Body of pancreas (tissue), 4 donors: Measurements from ENCODE around the gene CORO1C. TPM values are rescaled to one million over a fixed set of nuclear protein-coding genes. Genes with fewer than 3 reads are reported as not detected.
"Not testable (repeated sequence)": the region's sequence is repeated elsewhere in the genome, so short reads cannot be mapped to it uniquely, and the experiment has no call there.

ENCODE experiments used
- ATAC-seq: fragments of 150-250 bp; one replicate; pipeline ENCODE4 v1.9.1; 2016
- DNase-seq, 4 donors: peaks; one replicate each; pipeline ENCODE4 v3.0.0-alpha.2; 2019
- H3K27ac ChIP-seq, 4 donors: fragments of 200-600 bp; sonication (generic); 1 replicate in 3 of 4; 2 replicates in 1 of 4; pipeline versions ENCODE4 v1.5.1 to v1.6.1; 2016 to 2019; ENCODE audit warnings: mild to moderate bottlenecking in 1 of 4, mixed read lengths in 1 of 4, moderate library complexity in 1 of 4
- H3K27me3 ChIP-seq, 2 donors: fragments of 200-600 bp; sonication (generic); one replicate each; pipeline ENCODE4 v1.6.0; 2016; ENCODE audit warnings: mild to moderate bottlenecking in 1 of 2
- H3K36me3 ChIP-seq, 2 donors: fragments of 200-600 bp; sonication (generic); replicated peaks in 1 of 2; 2 replicates each; pipeline ENCODE4 v1.5.1; 2016; ENCODE audit warnings: low read depth in 2 of 2; ENCODE audit not compliant: insufficient read depth in 1 of 2
- H3K4me1 ChIP-seq: fragments of 200-600 bp; sonication (generic); one replicate; pipeline ENCODE4 v1.6.0; 2016
- H3K4me3 ChIP-seq, 2 donors: fragments of 200-600 bp; sonication (generic); 1 replicate in 1 of 2; 2 replicates in 1 of 2; pipeline ENCODE4 v1.5.1; 2016 to 2019
- H3K9me3 ChIP-seq, 3 donors: fragments of 200-600 bp; sonication (generic); 1 replicate in 2 of 3; 2 replicates in 1 of 3; pipeline ENCODE4 v1.5.1; 2016
- CTCF ChIP-seq, 7 experiments: fragments of 450-650 bp in 4 of 7; fragments of 200-600 bp in 3 of 7; sonication (generic) in 3 of 7; IDR thresholded peaks; one replicate each; pipeline ENCODE4 v1.5.1; 2016 to 2019; ENCODE audit warnings: antibody characterized with exemption in 7 of 7
- POLR2A ChIP-seq, 3 donors: fragments of 450-650 bp; IDR thresholded peaks; one replicate each; pipeline ENCODE4 v1.6.1; 2016; ENCODE audit warnings: antibody characterized with exemption in 3 of 3, mild to moderate bottlenecking in 2 of 3
- WGBS, 2 donors: methylation state at CpG; one replicate each; pipeline ENCODE4 v1.1.5; 2017; 5-methylcytosine and 5-hydroxymethylcytosine counted together
- intact Hi-C: fragments of 100-400 bp; cut with DNase I; formaldehyde crosslinking; loops from one replicate; pipeline ENCODE4 v1.15.1; 2023
- total RNA-seq, 2 donors: library from RNA; depleted of rRNA; stranded (reverse); fragments of >200 nt; gene quantifications; one replicate each; pipeline ENCODE4 v1.1.0, GENCODE V29; 2016

The CORO1C gene
- total RNA-seq, 2 donors from 2014 or later = 26.7 to 27.4 TPM

GRCh38 chr12:108664338-108665258 is 66.7 kb downstream of the CORO1C start:
- Histone ChIP-seq H3K27me3 (no peaks in the 10 kb centered on the region), H3K27ac (peak overlapping the region in 2 of 4 donors; percentile 66 to 75), H3K9me3 (no peaks in the 10 kb centered on the region), H3K4me3 (no peak overlapping the region), H3K4me1 (peaks cover 9% of the 10 kb centered on the region), H3K36me3 (no peaks in the 10 kb centered on the region)
- DNase-seq = peak; percentile 82 to 90 (median 84)
- peak; percentile 98 for ATAC-seq
- TF ChIP-seq POLR2A (IDR thresholded peaks at IDR 0.05) (no peak), CTCF (IDR thresholded peaks at IDR 0.05) (peak; percentile 76 to 97 (median 94))
- WGBS, 2 donors = 3 to 4% methylated on average over 5 of the region's 5 CpGs
- intact Hi-C loops = loop anchor here (5.0 kb wide), 1 partner anchor 133 kb away; no protein-coding TSS in a partner anchor

- WGBS, 2 donors = 97 to 99% methylated on average over 4 of the region's 4 CpGs
- Histone ChIP-seq H3K4me3 (no peak overlapping the region), H3K27ac (no peak overlapping the region), H3K9me3 (no peaks in the 10 kb centered on the region), H3K36me3 (peaks cover 0 to 4% of the 10 kb centered on the region in 2 donors), H3K4me1 (peaks cover 9% of the 10 kb centered on the region), H3K27me3 (no peaks in the 10 kb centered on the region)
- TF ChIP-seq POLR2A (IDR thresholded peaks at IDR 0.05) = no peak
- no peak for TF ChIP-seq CTCF (IDR thresholded peaks at IDR 0.05)
- ATAC-seq (no peak), DNase-seq (no peak)
- intact Hi-C loops = no loop called here
Measured at GRCh38 chr12:108663324-108664015, 67.8 kb downstream of the CORO1C start.

DNA sequence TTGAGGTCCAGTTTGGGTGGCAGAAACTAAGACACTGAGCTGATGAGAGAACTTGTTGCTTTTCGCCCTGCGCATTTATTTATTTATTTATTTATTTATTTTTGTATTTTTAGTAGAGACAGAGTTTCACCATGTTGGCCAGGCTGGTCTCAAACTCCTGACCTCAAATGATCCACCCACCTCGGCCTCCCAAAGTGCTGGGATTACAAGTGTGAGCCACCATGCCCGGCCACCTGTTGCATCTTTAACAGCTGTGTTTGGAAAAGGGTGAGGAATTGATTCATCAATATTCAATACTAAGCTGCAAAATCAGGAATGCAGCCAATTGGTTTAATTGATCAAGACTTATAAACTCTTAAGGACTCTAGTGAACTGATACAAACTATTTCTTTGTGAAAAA is 73.2 kb downstream of the CORO1C start:
- ATAC-seq, H3K4me3 ChIP-seq, H3K4me1 ChIP-seq, H3K27me3 ChIP-seq, H3K27ac ChIP-seq, DNase-seq, H3K9me3 ChIP-seq, intact Hi-C loops: not testable (repeated sequence)
- 96 to 97% methylated on average over 4 of the region's 4 CpGs for WGBS, 2 donors
- peaks cover 0 to 11% of the 10 kb centered on the region in 2 donors for H3K36me3 ChIP-seq

DNA sequence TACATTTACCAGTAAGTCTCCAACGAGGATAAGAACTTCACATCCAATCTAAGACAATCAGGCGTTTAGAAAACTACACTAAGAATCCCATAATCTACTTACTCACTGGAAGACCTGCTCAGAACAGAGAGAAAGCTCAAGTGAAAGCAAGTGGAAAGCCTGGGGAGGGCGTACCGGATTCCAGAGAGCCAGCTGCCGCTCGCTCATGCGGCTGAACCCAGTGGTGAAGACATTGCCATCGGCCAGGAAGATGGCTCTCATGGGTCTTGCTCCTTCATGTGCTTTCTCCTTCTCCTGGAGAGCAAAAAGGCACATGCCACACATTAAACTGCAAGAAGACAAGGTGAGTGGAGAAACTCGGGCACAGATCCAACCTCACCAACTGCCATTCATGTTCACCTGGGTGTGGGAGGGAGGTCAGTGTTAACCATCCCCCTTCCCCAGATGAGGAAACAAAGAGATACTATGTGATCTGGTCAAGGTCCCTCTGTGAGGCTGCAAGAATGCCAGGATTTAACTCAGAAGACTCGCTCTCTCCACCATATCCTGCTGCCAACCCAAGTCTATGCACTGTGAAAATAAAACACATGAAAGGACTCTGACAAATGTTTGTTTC is 74.1 kb downstream of the CORO1C start:
- peaks cover 0 to 11% of the 10 kb centered on the region in 2 donors for H3K36me3 ChIP-seq
- H3K9me3 ChIP-seq = no peaks in the 10 kb centered on the region
- H3K4me1 ChIP-seq = no peaks in the 10 kb centered on the region
- DNase-seq (no peak), ATAC-seq (no peak)
- TF ChIP-seq POLR2A (IDR thresholded peaks at IDR 0.05) (no peak), CTCF (IDR thresholded peaks at IDR 0.05) (no peak)
- WGBS, 2 donors = 91 to 92% methylated on average over 10 of the region's 10 CpGs
- H3K27me3 ChIP-seq = no peaks in the 10 kb centered on the region
- no peak overlapping the region for H3K27ac ChIP-seq
- no peak overlapping the region for H3K4me3 ChIP-seq
- intact Hi-C loops = no loop called here

GRCh38 chr12:108656247-108656646 is 75.1 kb downstream of the CORO1C start:
- WGBS, 2 donors = 94 to 99% methylated on average over 8 to 16 of the region's 24 CpGs
- peaks cover 0 to 14% of the 10 kb centered on the region in 2 donors for H3K36me3 ChIP-seq

GRCh38 chr12:108655812-108656175 is 75.5 kb downstream of the CORO1C start:
- WGBS, 2 donors = 93% methylated on average over 26 of the region's 28 CpGs; no CpG with 5 or more reads in 1 of the 2 donors
- intact Hi-C loops, H3K4me1 ChIP-seq, H3K4me3 ChIP-seq, DNase-seq, H3K27ac ChIP-seq, H3K9me3 ChIP-seq, ATAC-seq, H3K27me3 ChIP-seq: not testable (repeated sequence)
- peaks cover 0 to 14% of the 10 kb centered on the region in 2 donors for H3K36me3 ChIP-seq

More at GRCh38 chr12:108656247-108656646, 75.1 kb downstream of the CORO1C start:
- H3K4me3 ChIP-seq, DNase-seq, intact Hi-C loops, ATAC-seq, H3K4me1 ChIP-seq, H3K9me3 ChIP-seq, H3K27me3 ChIP-seq, H3K27ac ChIP-seq: not testable (repeated sequence)

DNA sequence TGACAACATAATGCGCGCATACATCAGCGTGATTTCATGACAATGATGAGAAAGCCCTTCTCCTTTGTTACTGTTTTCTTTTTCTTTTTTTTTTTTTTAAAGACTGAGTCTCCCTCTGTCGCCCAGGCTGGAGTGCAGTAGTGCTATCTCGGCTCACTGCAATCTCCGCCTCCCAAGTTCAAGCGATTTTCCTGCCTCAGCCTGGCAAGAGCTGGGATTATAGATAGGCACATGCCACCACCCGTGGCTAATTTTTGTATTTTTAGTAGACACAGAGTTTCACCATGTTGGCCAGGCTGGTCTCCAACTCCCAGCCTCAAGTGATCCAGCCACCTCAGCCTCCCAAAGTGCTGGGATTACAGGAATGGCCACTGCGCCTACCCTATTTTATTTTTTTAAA is 76.7 kb downstream of the CORO1C start:
- peaks cover 0 to 14% of the 10 kb centered on the region in 2 donors for H3K36me3 ChIP-seq
- H3K4me3 ChIP-seq, H3K27ac ChIP-seq, H3K9me3 ChIP-seq, ATAC-seq, H3K27me3 ChIP-seq, DNase-seq, H3K4me1 ChIP-seq, intact Hi-C loops: not testable (repeated sequence)
- WGBS, 2 donors = 68 to 83% methylated on average over 9 of the region's 9 CpGs
